ENCODE measurements around the gene LOXHD1.

Gene LOXHD1

GRCh38 chr18:46679846-46680598 lies 23.0 kb upstream of the LOXHD1 start:
- no peak for FAIRE-seq
- no peak for TF ChIP-seq POLR2A (IDR thresholded peaks at IDR 0.05; ENCODE audit: low read depth, low read length)
- no peak for DNase-seq (ENCODE audit: insufficient read length, low spot score)

GRCh38 chr18:46678785-46679399 lies 21.9 kb upstream of the LOXHD1 start:
- no peak for FAIRE-seq
- no peak for TF ChIP-seq POLR2A (IDR thresholded peaks at IDR 0.05; ENCODE audit: low read depth, low read length)
- DNase-seq (ENCODE audit: insufficient read length, low spot score), result no peak

- DNase-seq (ENCODE audit: insufficient read length, low spot score), result no peak
- no peak for FAIRE-seq
- TF ChIP-seq POLR2A (IDR thresholded peaks at IDR 0.05; ENCODE audit: low read depth, low read length), result no peak
These were observed 21.0 kb upstream of the LOXHD1 start for GRCh38 chr18:46678041-46678440.

GRCh38 chr18:46677611-46678010 lies 20.6 kb upstream of the LOXHD1 start:
- TF ChIP-seq POLR2A (IDR thresholded peaks at IDR 0.05; ENCODE audit: low read depth, low read length), result no peak
- no peak for FAIRE-seq
- DNase-seq (ENCODE audit: insufficient read length, low spot score), result peak; percentile 28

GRCh38 chr18:46676182-46676835 lies 19.3 kb upstream of the LOXHD1 start:
- peak; percentile 72 for FAIRE-seq
- DNase-seq (ENCODE audit: insufficient read length, low spot score), result peak; percentile 53
- TF ChIP-seq POLR2A (IDR thresholded peaks at IDR 0.05; ENCODE audit: low read depth, low read length), result no peak

- FAIRE-seq (no peak), DNase-seq (ENCODE audit: insufficient read length, low spot score) (no peak)
- TF ChIP-seq POLR2A (IDR thresholded peaks at IDR 0.05; ENCODE audit: low read depth, low read length), result no peak
These were observed 18.1 kb upstream of the LOXHD1 start for GRCh38 chr18:46675112-46675511.

- DNase-seq (ENCODE audit: insufficient read length, low spot score), result no peak
- no peak for TF ChIP-seq POLR2A (IDR thresholded peaks at IDR 0.05; ENCODE audit: low read depth, low read length)
- FAIRE-seq, result no peak
These were observed 15.3 kb upstream of the LOXHD1 start for GRCh38 chr18:46672062-46672970.

- DNase-seq (ENCODE audit: insufficient read length, low spot score) (no peak), FAIRE-seq (no peak)
- no peak for TF ChIP-seq POLR2A (IDR thresholded peaks at IDR 0.05; ENCODE audit: low read depth, low read length)
These were observed 11.7 kb upstream of the LOXHD1 start for GRCh38 chr18:46668694-46669093.

GRCh38 chr18:46668135-46668534 lies 11.1 kb upstream of the LOXHD1 start:
- DNase-seq (ENCODE audit: insufficient read length, low spot score) (no peak), FAIRE-seq (no peak)
- TF ChIP-seq POLR2A (IDR thresholded peaks at IDR 0.05; ENCODE audit: low read depth, low read length), result no peak

- FAIRE-seq, result no peak
- no peak for DNase-seq (ENCODE audit: insufficient read length, low spot score)
- no peak for TF ChIP-seq POLR2A (IDR thresholded peaks at IDR 0.05; ENCODE audit: low read depth, low read length)
These were observed 6.5 kb upstream of the LOXHD1 start for GRCh38 chr18:46663539-46663938.

GRCh38 chr18:46660957-46661749 lies 4.1 kb upstream of the LOXHD1 start:
- FAIRE-seq (no peak), DNase-seq (ENCODE audit: insufficient read length, low spot score) (no peak)
- TF ChIP-seq POLR2A (IDR thresholded peaks at IDR 0.05; ENCODE audit: low read depth, low read length), result no peak

- FAIRE-seq (no peak), DNase-seq (ENCODE audit: insufficient read length, low spot score) (no peak)
- no peak for TF ChIP-seq POLR2A (IDR thresholded peaks at IDR 0.05; ENCODE audit: low read depth, low read length)
These were observed 2.5 kb upstream of the LOXHD1 start for GRCh38 chr18:46659484-46659883.
